Lower leg skin (tissue), 3 donors: ENCODE data around the gene PHF12.

Source experiments
- CTCF ChIP-seq, 3 donors: fragments of 450-650 bp; IDR thresholded peaks; one replicate each; pipeline ENCODE4 v1.5.1; 2016; ENCODE audit warnings: antibody characterized with exemption in 3 of 3, mild to moderate bottlenecking in 3 of 3, moderate library complexity in 2 of 3
- POLR2A ChIP-seq, 2 donors: fragments of 450-650 bp; IDR thresholded peaks; one replicate each; pipeline ENCODE4 v1.6.1; 2016 to 2017; ENCODE audit warnings: antibody characterized with exemption in 2 of 2, mild to moderate bottlenecking in 1 of 2, moderate library complexity in 1 of 2

- TF ChIP-seq CTCF (IDR thresholded peaks at IDR 0.05) (no peak), POLR2A (IDR thresholded peaks at IDR 0.05) (no peak)
Measured at GRCh38 chr17:28918295-28918694, 33.0 kb downstream of the PHF12 start.
